GM19467 (cell line): ENCODE data around the gene UFD1.

Experiments used
- ATAC-seq: cut with Tn5 transposase; IDR thresholded peaks from one replicate; pipeline ENCODE4 v1.9.1; 2021; ENCODE audit warnings: mild to moderate bottlenecking, moderate library complexity; ENCODE audit not compliant: unreplicated experiment

Gene UFD1

DNA sequence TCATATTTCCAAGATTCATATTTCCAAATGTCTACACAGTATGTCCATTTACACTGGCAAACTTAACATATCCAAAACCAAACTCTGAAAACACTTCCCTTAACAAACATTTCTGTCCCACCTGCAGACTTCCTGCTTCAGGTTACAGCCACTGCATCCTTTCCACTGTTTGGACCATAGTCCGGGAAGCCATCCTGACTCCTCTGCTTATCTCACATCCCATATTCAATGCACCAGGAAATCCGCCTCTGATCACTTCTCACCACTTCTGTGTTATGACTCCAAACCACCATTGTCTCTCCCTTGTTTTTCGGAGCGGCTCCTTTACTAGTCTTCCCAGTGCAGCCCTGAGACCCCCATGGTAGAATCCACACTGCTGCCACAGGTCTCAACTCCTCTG is 77.5 kb downstream of the UFD1 start:
- no peak for ATAC-seq

GRCh38 chr22:19400881-19401280 is 78.1 kb downstream of the UFD1 start:
- ATAC-seq, result no peak
